Measurements from ENCODE around the gene MRPL12. TPM values are rescaled to one million over a fixed set of nuclear protein-coding genes. Genes with fewer than 3 reads are reported as not detected.
A peak's percentile ranks its signal among the peaks of the same experiment; 100 is the strongest.

The MRPL12 gene
- total RNA-seq, 1 experiment from 2014 or later, result 140 TPM

GRCh38 chr17:81693509-81694210 is 9.5 kb upstream of the MRPL12 start:
- Mint-ChIP-seq H3K36me3 (ENCODE audit: insufficient read depth in 1 of 3, low read depth in 3 of 3) (peaks cover 39 to 78% (median 66%) of the 10 kb centered on the region in 3 experiments), H3K9me3 (no peaks in the 10 kb centered on the region), H3K4me3 (no peak overlapping the region), H3K27ac (no peak overlapping the region), H3K27me3 (ENCODE audit: low read depth) (no peaks in the 10 kb centered on the region), H3K4me1 (no peaks in the 10 kb centered on the region)
- H3K18ac ChIP-seq (ENCODE audit: insufficient read length, low read depth, low read length), result no peak overlapping the region
- H3T11ph ChIP-seq (ENCODE audit: low read length), result no peak overlapping the region
- H4K20me1 ChIP-seq (ENCODE audit: control insufficient read depth, insufficient read depth, insufficient read length), result no peaks in the 10 kb centered on the region
- H3K4me1 ChIP-seq (ENCODE audit: insufficient read depth, low read length), result no peaks in the 10 kb centered on the region
- no peak overlapping the region for H2BK12ac ChIP-seq (ENCODE audit: insufficient read length, low read depth, low read length)
- no peak overlapping the region for H2AK5ac ChIP-seq (ENCODE audit: insufficient read length, low read length)
- H3K79me2 ChIP-seq (ENCODE audit: insufficient read depth, low read length), result peaks cover 2% of the 10 kb centered on the region; the same call in 1 of the 2 replicates
- TF ChIP-seq CTCF (conservative IDR thresholded peaks at IDR 0.05), result peak; percentile 53
- H2BK5ac ChIP-seq (ENCODE audit: insufficient read length, low read length), result no peak overlapping the region
- H3K23ac ChIP-seq (ENCODE audit: insufficient read length, low read depth, low read length), result no peak overlapping the region
- H4K5ac ChIP-seq (ENCODE audit: insufficient read length, low read depth, low read length), result no peak overlapping the region
- no peaks in the 10 kb centered on the region for H3K79me1 ChIP-seq (ENCODE audit: insufficient read depth, low read depth, low read length, poor library complexity, severe bottlenecking)
- no peaks in the 10 kb centered on the region for H3K23me2 ChIP-seq (ENCODE audit: insufficient read length, low read depth, low read length, poor library complexity, severe bottlenecking)
- no peak overlapping the region for H3K27ac ChIP-seq (ENCODE audit: insufficient read length, low read depth, low read length)
- WGBS (ENCODE audit: extremely low coverage, insufficient read length, low lambda C conversion rate), result no CpG with 5 or more reads among the region's 35 CpGs
- H3K4ac ChIP-seq (ENCODE audit: low read depth, low read length), result no peak overlapping the region
- no peaks in the 10 kb centered on the region for H3K9me3 ChIP-seq (ENCODE audit: control insufficient read depth, low read depth, low read length)
- H3K4me2 ChIP-seq (ENCODE audit: insufficient read depth, insufficient read length, low read length), result no peak overlapping the region
- no peak overlapping the region for H3K9ac ChIP-seq (ENCODE audit: extremely low read depth, insufficient read length, low read length)
- H2BK15ac ChIP-seq (ENCODE audit: low read depth, low read length), result no peak overlapping the region
- no peak overlapping the region for H4K8ac ChIP-seq (replicated peaks; ENCODE audit: insufficient read length, low read depth, low read length)
- H2BK120ac ChIP-seq (ENCODE audit: low read depth, low read length, poor library complexity, severe bottlenecking), result no peak overlapping the region
- no peak overlapping the region for H4K91ac ChIP-seq (ENCODE audit: insufficient read length, low read depth, low read length)
- no peak overlapping the region for H3K56ac ChIP-seq (ENCODE audit: insufficient read length, low read depth, low read length)
- H3K27me3 ChIP-seq (ENCODE audit: insufficient read depth, low read length), result no peaks in the 10 kb centered on the region
- no peak overlapping the region for H3K14ac ChIP-seq (ENCODE audit: insufficient read depth, low read length)
- H2AFZ ChIP-seq (ENCODE audit: low read length), result no peak overlapping the region
- DNase-seq, result peak; percentile 61
- no peak overlapping the region for H2BK20ac ChIP-seq (ENCODE audit: low read depth, low read length, poor library complexity, severe bottlenecking)

Data from H9 (cell line).